ENCODE measurements around the gene RAB11A.

RAB11A gene

GRCh38 chr15:65926459-65926858 is 57.2 kb downstream of the RAB11A start:
- no peak overlapping the region for H3K4me2 ChIP-seq (ENCODE audit: low read length)
- no peak overlapping the region for H3K4me3 ChIP-seq (ENCODE audit: low read length)
- H3K9me2 ChIP-seq (replicated peaks; ENCODE audit: control insufficient read depth, low read length): no peaks in the 10 kb centered on the region
- no peaks in the 10 kb centered on the region for H3K9me3 ChIP-seq (ENCODE audit: control insufficient read depth, insufficient read depth, low read length)
- TF ChIP-seq EZH2phosphoT487 (IDR thresholded peaks at IDR 0.05; ENCODE audit: borderline replicate concordance, low read length): no peak
- TF ChIP-seq CTCF (IDR thresholded peaks at IDR 0.05; ENCODE audit: low read depth, low read length, poor library complexity, severe bottlenecking): no peak
- no peak overlapping the region for H3K27ac ChIP-seq (ENCODE audit: low read depth, low read length)
- no peaks in the 10 kb centered on the region for H3K79me2 ChIP-seq (ENCODE audit: control insufficient read depth, low read length)
- H3F3A ChIP-seq (ENCODE audit: control insufficient read depth, insufficient read depth): no peaks in the 10 kb centered on the region
- peaks cover 74% of the 10 kb centered on the region for H3K36me3 ChIP-seq (ENCODE audit: control insufficient read depth, low read length)
- no peaks in the 10 kb centered on the region for H3K4me1 ChIP-seq (ENCODE audit: control insufficient read depth, low read length)
- no peaks in the 10 kb centered on the region for H3K27me3 ChIP-seq (ENCODE audit: control insufficient read depth, low read length)
- no peaks in the 10 kb centered on the region for H4K20me1 ChIP-seq (ENCODE audit: control insufficient read depth, insufficient read depth, low read depth, low read length)

GRCh38 chr15:65926899-65927298 is 57.6 kb downstream of the RAB11A start:
- Histone ChIP-seq H3K27me3 (ENCODE audit: control insufficient read depth, low read length) (no peaks in the 10 kb centered on the region), H3K4me1 (ENCODE audit: control insufficient read depth, low read length) (no peaks in the 10 kb centered on the region), H3K9me2 (replicated peaks; ENCODE audit: control insufficient read depth, low read length) (no peaks in the 10 kb centered on the region), H3K4me3 (ENCODE audit: low read length) (no peak overlapping the region), H3K9me3 (ENCODE audit: control insufficient read depth, insufficient read depth, low read length) (no peaks in the 10 kb centered on the region), H4K20me1 (ENCODE audit: control insufficient read depth, insufficient read depth, low read depth, low read length) (no peaks in the 10 kb centered on the region), H3F3A (ENCODE audit: control insufficient read depth, insufficient read depth) (no peaks in the 10 kb centered on the region), H3K36me3 (ENCODE audit: control insufficient read depth, low read length) (peaks cover 72% of the 10 kb centered on the region), H3K27ac (ENCODE audit: low read depth, low read length) (no peak overlapping the region), H3K4me2 (ENCODE audit: low read length) (no peak overlapping the region), H3K79me2 (ENCODE audit: control insufficient read depth, low read length) (no peaks in the 10 kb centered on the region)
- TF ChIP-seq EZH2phosphoT487 (IDR thresholded peaks at IDR 0.05; ENCODE audit: borderline replicate concordance, low read length): no peak
- no peak for TF ChIP-seq CTCF (IDR thresholded peaks at IDR 0.05; ENCODE audit: low read depth, low read length, poor library complexity, severe bottlenecking)

GRCh38 chr15:65927545-65927944 is 58.3 kb downstream of the RAB11A start:
- Histone ChIP-seq H3K27me3 (ENCODE audit: control insufficient read depth, low read length) (no peaks in the 10 kb centered on the region), H3K4me2 (ENCODE audit: low read length) (no peak overlapping the region), H3K4me1 (ENCODE audit: control insufficient read depth, low read length) (no peaks in the 10 kb centered on the region), H3K36me3 (ENCODE audit: control insufficient read depth, low read length) (peaks cover 66% of the 10 kb centered on the region), H3K9me3 (ENCODE audit: control insufficient read depth, insufficient read depth, low read length) (no peaks in the 10 kb centered on the region), H3K27ac (ENCODE audit: low read depth, low read length) (no peak overlapping the region), H3K9me2 (replicated peaks; ENCODE audit: control insufficient read depth, low read length) (no peaks in the 10 kb centered on the region), H3K4me3 (ENCODE audit: low read length) (no peak overlapping the region), H4K20me1 (ENCODE audit: control insufficient read depth, insufficient read depth, low read depth, low read length) (no peaks in the 10 kb centered on the region), H3F3A (ENCODE audit: control insufficient read depth, insufficient read depth) (no peaks in the 10 kb centered on the region), H3K79me2 (ENCODE audit: control insufficient read depth, low read length) (no peaks in the 10 kb centered on the region)
- TF ChIP-seq EZH2phosphoT487 (IDR thresholded peaks at IDR 0.05; ENCODE audit: borderline replicate concordance, low read length) (no peak), CTCF (IDR thresholded peaks at IDR 0.05; ENCODE audit: low read depth, low read length, poor library complexity, severe bottlenecking) (no peak)

GRCh38 chr15:65929573-65929972 is 60.3 kb downstream of the RAB11A start:
- no peak overlapping the region for H3K4me3 ChIP-seq (ENCODE audit: low read length)
- TF ChIP-seq CTCF (IDR thresholded peaks at IDR 0.05; ENCODE audit: low read depth, low read length, poor library complexity, severe bottlenecking) (no peak), EZH2phosphoT487 (IDR thresholded peaks at IDR 0.05; ENCODE audit: borderline replicate concordance, low read length) (no peak)
- H3K4me2 ChIP-seq (ENCODE audit: low read length): no peak overlapping the region
- peaks cover 56% of the 10 kb centered on the region for H3K36me3 ChIP-seq (ENCODE audit: control insufficient read depth, low read length)
- no peaks in the 10 kb centered on the region for H3K9me2 ChIP-seq (replicated peaks; ENCODE audit: control insufficient read depth, low read length)
- H3K4me1 ChIP-seq (ENCODE audit: control insufficient read depth, low read length): no peaks in the 10 kb centered on the region
- no peaks in the 10 kb centered on the region for H3K27me3 ChIP-seq (ENCODE audit: control insufficient read depth, low read length)
- no peaks in the 10 kb centered on the region for H3F3A ChIP-seq (ENCODE audit: control insufficient read depth, insufficient read depth)
- H3K79me2 ChIP-seq (ENCODE audit: control insufficient read depth, low read length): no peaks in the 10 kb centered on the region
- H3K27ac ChIP-seq (ENCODE audit: low read depth, low read length): no peak overlapping the region
- H3K9me3 ChIP-seq (ENCODE audit: control insufficient read depth, insufficient read depth, low read length): no peaks in the 10 kb centered on the region
- no peaks in the 10 kb centered on the region for H4K20me1 ChIP-seq (ENCODE audit: control insufficient read depth, insufficient read depth, low read depth, low read length)

Data from DOHH2 (cell line).